Adipose tissue (tissue), 3 donors: ENCODE data around the gene SPI1. TPM values are rescaled to one million over a fixed set of nuclear protein-coding genes. Genes with fewer than 3 reads are reported as not detected.
"Not testable (repeated sequence)": the region's sequence is repeated elsewhere in the genome, so short reads cannot be mapped to it uniquely, and the experiment has no call there.

Experiments
- H3K27ac ChIP-seq: one replicate; pipeline ENCODE4 v1.5.1; 2013; ENCODE audit warnings: low read depth, low read length
- WGBS, 3 donors: extraction: QIAGEN DNeasy Blood & Tissue Kit; methylation state at CpG; one replicate each; pipeline ENCODE4 v1.1.7; 2013; 5-methylcytosine and 5-hydroxymethylcytosine counted together
- polyA plus RNA-seq, 3 donors: library from polyadenylated mRNA; stranded (reverse); fragments of 200-250 nt; gene quantifications; one replicate each; pipeline ENCODE4 v1.2.3, GENCODE V29; 2013
- donor health status: healthy with polysubstance abuse.
- donor health status: Bipolar disorder and iron deficiency.
- donor health status: healthy.

SPI1 gene
- polyA plus RNA-seq, 3 donors: 4.9 to 69.3 (median 49.3) TPM

GRCh38 chr11:47317064-47317828 is 61.1 kb downstream of the SPI1 start:
- WGBS, 3 donors: 62 to 92% (median 73%) methylated on average over 5 of the region's 5 CpGs
- no peak overlapping the region for H3K27ac ChIP-seq

- not testable (repeated sequence) for H3K27ac ChIP-seq
- 83 to 95% (median 87%) methylated on average over 8 of the region's 8 CpGs for WGBS, 3 donors
These were observed 61.8 kb downstream of the SPI1 start for GRCh38 chr11:47316501-47316900.

- H3K27ac ChIP-seq: no peak overlapping the region
- WGBS, 3 donors: 74 to 89% (median 79%) methylated on average over 5 of the region's 5 CpGs
These were observed 63.4 kb downstream of the SPI1 start for GRCh38 chr11:47314992-47315391.

GRCh38 chr11:47308050-47308823 is 70.1 kb downstream of the SPI1 start:
- WGBS, 3 donors: 88 to 92% (median 89%) methylated on average over 6 of the region's 6 CpGs
- no peak overlapping the region for H3K27ac ChIP-seq

GRCh38 chr11:47306484-47306844 is 71.9 kb downstream of the SPI1 start:
- no peak overlapping the region for H3K27ac ChIP-seq
- 89 to 95% (median 92%) methylated on average over 1 of the region's 1 CpG for WGBS, 3 donors

GRCh38 chr11:47305734-47306483 is 72.4 kb downstream of the SPI1 start:
- WGBS, 3 donors: 87 to 92% (median 89%) methylated on average over 3 of the region's 3 CpGs
- no peak overlapping the region for H3K27ac ChIP-seq

Other genes with a start within 250 kb of the SPI1 start
- 10 to 100 TPM; 50.7 to 79.0 (median 65.3) TPM for gene ARFGAP2, start 201.7 kb downstream of the SPI1 start, polyA plus RNA-seq
- 10 to 100 TPM; 11.6 to 21.9 (median 15.0) TPM for gene PACSIN3, start 192.1 kb downstream of the SPI1 start, polyA plus RNA-seq
- gene DDB2, start 163.6 kb downstream of the SPI1 start, polyA plus RNA-seq: 10 to 100 TPM; 15.3 to 24.7 (median 24.5) TPM
- 10 to 100 TPM; 30.4 to 40.0 (median 35.9) TPM for gene ACP2, start 129.7 kb downstream of the SPI1 start, polyA plus RNA-seq
- gene NR1H3, start 120.6 kb downstream of the SPI1 start, polyA plus RNA-seq: 100 to 1,000 TPM in 2 of 3 donors, 10 to 100 TPM in 1; 29.5 to 230 (median 119) TPM
- gene MADD, start 108.4 kb downstream of the SPI1 start, polyA plus RNA-seq: 10 to 100 TPM; 12.1 to 20.8 (median 13.8) TPM
- 1 to 10 TPM in 1 of 3 donors, under 1 TPM in 2; 0.07 to 3.1 (median 0.68) TPM for gene MYBPC3, start 25.8 kb downstream of the SPI1 start, polyA plus RNA-seq
- 10 to 100 TPM; 36.4 to 42.0 (median 39.9) TPM for gene SLC39A13, start 30.0 kb upstream of the SPI1 start, polyA plus RNA-seq
- 100 to 1,000 TPM in 2 of 3 donors, 10 to 100 TPM in 1; 76.2 to 157 (median 134) TPM for gene PSMC3, start 47.9 kb upstream of the SPI1 start, polyA plus RNA-seq
- under 1 TPM in 2 of 3 donors, not detected in 1; 0.21 to 0.59 TPM for gene RAPSN, start 70.6 kb upstream of the SPI1 start, polyA plus RNA-seq
- gene CELF1, start 174.6 kb upstream of the SPI1 start, polyA plus RNA-seq: 10 to 100 TPM; 15.2 to 32.3 (median 29.1) TPM
- 10 to 100 TPM; 39.0 to 75.4 (median 52.2) TPM for gene PTPMT1, start 187.1 kb upstream of the SPI1 start, polyA plus RNA-seq
- 1 to 10 TPM; 6.9 to 9.7 (median 9.1) TPM for gene KBTBD4, start 200.4 kb upstream of the SPI1 start, polyA plus RNA-seq
- 10 to 100 TPM; 63.6 to 99.6 (median 96.9) TPM for gene NDUFS3, start 200.5 kb upstream of the SPI1 start, polyA plus RNA-seq
- gene FAM180B, start 208.1 kb upstream of the SPI1 start, polyA plus RNA-seq: 1 to 10 TPM in 1 of 3 donors, under 1 TPM in 1, not detected in 1; 0.43 to 1.8 TPM
- under 1 TPM; 0.45 to 0.74 (median 0.66) TPM for gene C1QTNF4, start 215.9 kb upstream of the SPI1 start, polyA plus RNA-seq